D721Med (cell line): ENCODE measurements around the gene CDK11B.

Experiments
- DNase-seq: peaks from one replicate; pipeline ENCODE4 v3.0.0; 2011; ENCODE audit warnings: low spot score; ENCODE audit not compliant: insufficient read length
- FAIRE-seq: peaks from 2 replicates; lab custom pipeline; 2011; peaks lifted over from hg19 to GRCh38; lab: Jason Lieb, UNC
- TF ChIP-seq, protein P1 (sequence below): IDR thresholded peaks from 2 replicates; pipeline ENCODE4 v1.5.1; 2012; ENCODE audit warnings: mild to moderate bottlenecking, control low read depth; ENCODE audit not compliant: insufficient read depth; ENCODE audit errors: missing control alignments

The CDK11B gene

DNA sequence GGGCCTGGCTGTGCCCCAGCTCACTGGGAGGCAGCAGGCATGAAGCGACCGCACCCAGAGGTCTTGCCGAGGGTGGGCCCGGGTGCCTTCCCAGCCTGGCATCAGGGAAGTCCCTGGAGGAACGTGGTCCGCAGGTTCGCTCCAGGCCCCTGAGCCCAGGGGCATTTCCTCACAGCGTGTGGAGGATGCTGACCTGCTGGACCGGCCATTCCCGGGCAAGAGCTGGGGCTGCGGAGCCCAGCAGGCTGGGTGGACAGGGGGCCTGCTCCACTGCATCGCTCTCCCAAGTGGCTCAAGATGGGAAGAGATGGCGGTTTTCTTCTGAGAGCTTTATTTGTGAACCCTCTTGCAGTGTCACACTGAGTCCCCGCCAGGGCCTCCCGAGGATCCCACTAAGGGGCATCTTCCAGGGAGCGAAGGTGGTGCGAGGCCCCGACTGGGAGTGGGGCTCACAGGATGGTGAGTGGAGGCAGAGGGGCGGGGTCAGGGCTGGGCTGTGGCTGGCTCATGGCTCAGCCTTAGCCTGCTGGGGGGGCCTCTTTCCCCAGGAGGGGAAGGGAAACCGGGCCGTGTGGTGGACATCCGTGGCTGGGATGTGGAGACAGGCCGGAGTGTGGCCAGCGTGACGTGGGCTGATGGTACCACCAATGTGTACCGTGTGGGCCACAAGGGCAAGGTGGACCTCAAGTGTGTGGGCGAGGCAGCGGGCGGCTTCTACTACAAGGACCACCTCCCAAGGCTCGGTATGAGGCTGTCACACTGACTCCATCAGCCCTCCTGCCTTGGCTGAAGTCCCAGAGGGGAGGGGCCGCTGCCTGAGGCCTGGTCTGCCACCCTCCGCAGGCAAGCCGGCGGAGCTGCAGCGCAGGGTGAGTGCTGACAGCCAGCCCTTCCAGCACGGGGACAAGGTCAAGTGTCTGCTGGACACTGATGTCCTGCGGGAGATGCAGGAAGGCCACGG, 34.1 kb downstream of the CDK11B start:
- FAIRE-seq: no peak
- no peak for DNase-seq
- TF ChIP-seq, protein P1, sequence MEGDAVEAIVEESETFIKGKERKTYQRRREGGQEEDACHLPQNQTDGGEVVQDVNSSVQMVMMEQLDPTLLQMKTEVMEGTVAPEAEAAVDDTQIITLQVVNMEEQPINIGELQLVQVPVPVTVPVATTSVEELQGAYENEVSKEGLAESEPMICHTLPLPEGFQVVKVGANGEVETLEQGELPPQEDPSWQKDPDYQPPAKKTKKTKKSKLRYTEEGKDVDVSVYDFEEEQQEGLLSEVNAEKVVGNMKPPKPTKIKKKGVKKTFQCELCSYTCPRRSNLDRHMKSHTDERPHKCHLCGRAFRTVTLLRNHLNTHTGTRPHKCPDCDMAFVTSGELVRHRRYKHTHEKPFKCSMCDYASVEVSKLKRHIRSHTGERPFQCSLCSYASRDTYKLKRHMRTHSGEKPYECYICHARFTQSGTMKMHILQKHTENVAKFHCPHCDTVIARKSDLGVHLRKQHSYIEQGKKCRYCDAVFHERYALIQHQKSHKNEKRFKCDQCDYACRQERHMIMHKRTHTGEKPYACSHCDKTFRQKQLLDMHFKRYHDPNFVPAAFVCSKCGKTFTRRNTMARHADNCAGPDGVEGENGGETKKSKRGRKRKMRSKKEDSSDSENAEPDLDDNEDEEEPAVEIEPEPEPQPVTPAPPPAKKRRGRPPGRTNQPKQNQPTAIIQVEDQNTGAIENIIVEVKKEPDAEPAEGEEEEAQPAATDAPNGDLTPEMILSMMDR: no peak

DNA sequence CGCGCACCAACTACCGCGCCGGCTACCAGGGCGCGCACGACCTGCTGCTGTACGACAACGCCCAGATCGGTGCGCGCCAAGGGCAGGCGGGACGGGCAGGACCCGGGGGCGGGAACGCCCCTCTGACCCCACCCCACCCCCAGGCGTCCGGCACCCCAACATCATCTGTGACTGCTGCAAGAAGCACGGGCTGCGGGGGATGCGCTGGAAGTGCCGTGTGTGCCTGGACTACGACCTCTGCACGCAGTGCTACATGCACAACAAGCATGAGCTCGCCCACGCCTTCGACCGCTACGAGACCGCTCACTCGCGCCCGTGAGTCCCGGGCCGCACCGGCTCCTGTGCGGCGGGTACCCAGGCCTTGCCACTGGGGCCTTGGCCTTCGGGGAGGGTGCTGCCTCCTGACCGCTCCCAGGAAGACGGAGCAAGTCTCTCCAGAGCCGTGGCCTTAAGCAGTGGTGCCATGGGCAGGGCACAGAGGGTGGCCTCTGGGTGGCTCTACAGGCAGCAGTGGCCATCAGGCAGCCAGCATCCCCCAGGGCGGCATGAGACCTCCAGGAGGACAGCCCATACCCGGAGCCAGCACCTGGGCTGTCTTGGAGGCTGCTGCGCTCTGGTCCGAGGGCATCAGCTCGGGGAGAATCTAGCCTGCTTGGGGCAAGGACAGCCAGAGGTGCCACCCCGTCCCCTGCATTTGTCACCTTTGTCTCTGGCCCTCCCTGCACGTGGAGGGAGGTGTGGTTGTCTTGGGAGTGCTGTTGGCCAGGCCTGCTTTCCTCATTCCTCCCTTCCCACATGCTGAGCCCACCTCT, 35.0 kb downstream of the CDK11B start:
- TF ChIP-seq, protein P1: no peak
- no peak for FAIRE-seq
- DNase-seq: no peak

DNA sequence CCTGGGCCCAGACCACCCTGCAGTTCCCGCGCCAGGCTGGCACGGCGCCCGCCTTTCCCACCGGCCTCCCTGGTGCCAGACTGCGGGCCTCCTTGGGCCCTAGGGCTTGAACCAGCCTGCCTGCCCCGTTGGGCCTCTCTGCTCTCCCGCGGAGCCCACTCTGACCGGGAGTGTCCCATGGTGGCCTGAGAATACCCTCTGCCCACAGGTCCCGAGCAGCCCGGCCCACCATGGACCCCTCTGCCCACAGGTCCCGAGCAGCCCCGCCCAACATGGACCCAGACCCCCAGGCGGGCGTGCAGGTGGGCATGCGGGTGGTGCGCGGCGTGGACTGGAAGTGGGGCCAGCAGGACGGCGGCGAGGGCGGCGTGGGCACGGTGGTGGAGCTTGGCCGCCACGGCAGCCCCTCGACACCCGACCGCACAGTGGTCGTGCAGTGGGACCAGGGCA, 35.6 kb downstream of the CDK11B start:
- TF ChIP-seq, protein P1: no peak
- DNase-seq (no peak), FAIRE-seq (no peak)

DNA sequence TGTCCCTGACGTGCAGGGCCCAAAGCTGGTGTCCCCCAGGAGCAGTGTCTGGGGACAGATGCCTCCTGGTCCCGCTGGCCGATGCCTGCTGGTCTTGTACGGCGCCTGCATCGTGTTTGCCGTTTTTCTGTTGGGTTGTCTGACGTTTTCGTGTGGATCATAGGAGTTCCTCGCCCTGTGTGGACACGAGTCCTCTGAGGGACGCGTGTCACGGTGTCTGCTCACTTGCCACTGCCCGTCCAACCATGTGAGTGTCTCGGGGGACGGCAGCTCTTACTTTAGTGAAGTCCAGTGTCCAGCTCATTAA, 36.1 kb downstream of the CDK11B start:
- FAIRE-seq: no peak
- TF ChIP-seq, protein P1: no peak
- no peak for DNase-seq

DNA sequence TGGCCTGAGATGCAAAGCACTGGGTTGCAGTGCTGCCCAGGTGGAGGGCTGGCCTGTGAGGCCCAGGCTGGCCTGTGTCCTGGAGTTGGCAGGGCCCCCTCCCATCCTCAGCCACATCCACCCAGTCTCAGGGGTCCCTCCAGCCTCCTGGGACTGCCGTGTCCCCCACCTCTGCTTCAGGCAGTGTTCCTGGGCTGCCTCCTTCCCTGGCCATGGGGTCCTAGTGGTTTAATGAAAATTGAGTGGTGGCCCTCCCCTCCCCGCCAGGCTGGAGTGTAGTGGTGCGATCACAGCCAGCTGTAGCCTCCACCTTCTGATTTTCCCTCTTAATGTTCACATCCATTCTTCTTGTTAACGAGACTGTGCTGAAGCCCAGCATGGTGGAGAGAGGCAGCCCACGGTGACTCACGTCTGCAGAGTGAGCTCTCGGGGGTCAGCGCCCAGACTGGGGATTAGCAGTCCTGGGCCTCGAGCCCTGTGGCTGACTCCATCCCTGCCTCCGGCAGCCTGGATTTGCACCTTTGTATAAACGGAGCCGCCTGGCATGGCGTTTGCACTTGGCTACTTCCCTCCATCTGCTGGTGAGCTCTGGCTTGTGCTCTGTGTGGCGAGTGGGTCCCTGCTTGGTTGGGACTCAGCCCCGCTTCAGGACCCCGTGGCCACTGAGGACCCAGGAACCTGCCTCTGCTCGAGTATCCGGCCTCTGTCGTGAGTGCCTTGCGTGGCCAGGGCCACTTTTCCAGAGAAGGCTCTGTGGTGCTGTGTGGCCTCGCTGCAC, 36.6 kb downstream of the CDK11B start:
- FAIRE-seq: no peak
- DNase-seq: no peak
- TF ChIP-seq, protein P1: no peak

- FAIRE-seq (no peak), DNase-seq (no peak)
- TF ChIP-seq, protein P1: no peak
Observed at GRCh38 chr1:1621173-1622009, 37.4 kb downstream of the CDK11B start.
